H1 (cell line): ENCODE measurements around the gene SPATA32. TPM values are rescaled to one million over a fixed set of nuclear protein-coding genes. Genes with fewer than 3 reads are reported as not detected.

ENCODE experiments used
- CTCF ChIA-PET: fragments of 300-600 bp; sonication (Branson Sonifier 250); formaldehyde crosslinking; loops from one replicate; lab custom pipeline; 2021; ENCODE audit not compliant: partially characterized antibody; lab: Charles Lee
- POLR2A ChIA-PET: fragments of 300-600 bp; sonication (Branson Sonifier 250); formaldehyde crosslinking; loops from one replicate; lab custom pipeline; 2021; ENCODE audit warnings: inconsistent platforms; ENCODE audit not compliant: partially characterized antibody; lab: Charles Lee
- DNase-seq, 2 experiments: peaks; one replicate each; pipeline versions ENCODE4 v3.0.0 to v3.0.0-alpha.2; 2010 to 2022; ENCODE audit warnings: low spot score in 2 of 2, low read depth in 1 of 2, mixed read lengths in 1 of 2
- FAIRE-seq: peaks from 2 replicates; lab custom pipeline; 2011; peaks lifted over from hg19 to GRCh38; lab: Jason Lieb, UNC
- H2AFZ ChIP-seq: 2 replicates; pipeline ENCODE4 v1.8.1; 2012; ENCODE audit warnings: low read length, inconsistent platforms
- H2AK5ac ChIP-seq: 2 replicates; pipeline ENCODE4 v1.6.1; 2013; ENCODE audit warnings: low read depth, low read length
- H2BK120ac ChIP-seq: replicated peaks from 2 replicates; pipeline ENCODE3; 2013; ENCODE audit warnings: low read depth, low read length, inconsistent platforms
- H2BK12ac ChIP-seq: 2 replicates; pipeline ENCODE4 v1.6.1; 2013; ENCODE audit warnings: low read depth, low read length
- H2BK15ac ChIP-seq: 2 replicates; pipeline ENCODE4 v1.6.1; 2013; ENCODE audit warnings: low read length
- H2BK20ac ChIP-seq: 2 replicates; pipeline ENCODE4 v1.6.1; 2013; ENCODE audit warnings: low read length
- H2BK5ac ChIP-seq: 2 replicates; pipeline ENCODE4 v1.6.1; 2013; ENCODE audit warnings: low read depth, low read length
- H3K14ac ChIP-seq: 2 replicates; pipeline ENCODE4 v1.6.1; 2013; ENCODE audit warnings: inconsistent platforms; ENCODE audit not compliant: insufficient read length
- H3K18ac ChIP-seq: 2 replicates; pipeline ENCODE4 v1.6.1; 2013; ENCODE audit warnings: low read length; ENCODE audit errors: extremely low read depth
- H3K23ac ChIP-seq: 2 replicates; pipeline ENCODE4 v1.6.1; 2013; ENCODE audit warnings: inconsistent platforms; ENCODE audit not compliant: insufficient read length
- H3K23me2 ChIP-seq: 2 replicates; pipeline ENCODE4 v1.6.1; 2013; ENCODE audit warnings: low read depth, low read length
- H3K27ac ChIP-seq: 2 replicates; pipeline ENCODE4 v1.6.1; 2011; ENCODE audit warnings: low read depth, low read length, inconsistent platforms
- H3K27me3 ChIP-seq, 4 experiments: replicated peaks in 1 of 4; 1 replicate in 1 of 4; 2 replicates in 3 of 4; pipeline versions ENCODE4 v1.6.1 to v1.8.1; 2011 to 2013; ENCODE audit warnings: low read length in 3 of 4, mild to moderate bottlenecking in 3 of 4, inconsistent platforms in 2 of 4, mixed read lengths in 2 of 4, moderate library complexity in 1 of 4; ENCODE audit not compliant: control insufficient read depth in 3 of 4, insufficient read depth in 3 of 4; ENCODE audit errors: extremely low read depth in 1 of 4
- H3K36me3 ChIP-seq, 4 experiments: 2 replicates each; pipeline versions ENCODE4 v1.6.1 to v1.8.1; 2011 to 2013; ENCODE audit warnings: mild to moderate bottlenecking in 4 of 4, low read length in 3 of 4, moderate library complexity in 2 of 4, control low read depth in 1 of 4, inconsistent platforms in 1 of 4; ENCODE audit not compliant: insufficient read depth in 4 of 4, control insufficient read depth in 2 of 4
- H3K4ac ChIP-seq: replicated peaks from 2 replicates; pipeline ENCODE3; 2013; ENCODE audit warnings: low read length, low read depth, mixed read lengths, inconsistent platforms; ENCODE audit not compliant: insufficient read length
- H3K4me1 ChIP-seq, 4 experiments: replicated peaks in 1 of 4; 1 replicate in 1 of 4; 2 replicates in 3 of 4; pipeline versions ENCODE4 v1.6.1 to v1.8.1; 2011 to 2013; ENCODE audit warnings: low read length in 3 of 4, inconsistent platforms in 2 of 4, mixed read lengths in 1 of 4; ENCODE audit not compliant: insufficient read depth in 4 of 4, control insufficient read depth in 3 of 4
- H3K4me2 ChIP-seq, 2 experiments: 2 replicates each; pipeline versions ENCODE4 v1.6.1 to v1.8.1; 2011 to 2013; ENCODE audit warnings: low read depth in 2 of 2, low read length in 2 of 2, control low read depth in 1 of 2, inconsistent platforms in 1 of 2, mild to moderate bottlenecking in 1 of 2; ENCODE audit not compliant: insufficient read depth in 1 of 2
- H3K4me3 ChIP-seq, 4 experiments: fragments of 200-600, 300-600 bp in 1 of 4; sonication (generic), shearing (Covaris generic), sonication (Bioruptor Twin) in 1 of 4; 2 replicates each; pipeline versions ENCODE4 v1.5.1 to v1.8.1; 2011 to 2016; ENCODE audit warnings: low read length in 4 of 4, low read depth in 3 of 4, control low read depth in 2 of 4, inconsistent platforms in 2 of 4, mild to moderate bottlenecking in 2 of 4, mixed read lengths in 1 of 4, moderate library complexity in 1 of 4; ENCODE audit not compliant: insufficient read depth in 2 of 4; ENCODE audit errors: extremely low read depth in 1 of 4
- H3K56ac ChIP-seq: replicated peaks from 2 replicates; pipeline ENCODE3; 2013; ENCODE audit warnings: low read depth, mild to moderate bottlenecking, mixed read lengths, low read length, inconsistent platforms; ENCODE audit not compliant: insufficient read length
- H3K79me1 ChIP-seq: 2 replicates; pipeline ENCODE4 v1.6.1; 2013; ENCODE audit warnings: low read depth, low read length, control low read depth
- H3K79me2 ChIP-seq, 2 experiments: 2 replicates each; pipeline versions ENCODE4 v1.6.1 to v1.8.1; 2012 to 2013; ENCODE audit warnings: low read length in 2 of 2, mild to moderate bottlenecking in 2 of 2, inconsistent platforms in 1 of 2; ENCODE audit not compliant: insufficient read depth in 2 of 2, control insufficient read depth in 1 of 2
- H3K9ac ChIP-seq, 4 experiments: replicated peaks in 1 of 4; 1 replicate in 1 of 4; 2 replicates in 3 of 4; pipeline versions ENCODE4 v1.6.1 to v1.8.1; 2011 to 2013; ENCODE audit warnings: low read depth in 3 of 4, low read length in 3 of 4, control low read depth in 2 of 4, mild to moderate bottlenecking in 2 of 4, moderate library complexity in 2 of 4, inconsistent platforms in 1 of 4; ENCODE audit errors: extremely low read depth in 1 of 4
- H3K9me3 ChIP-seq, 2 experiments: 2 replicates each; pipeline versions ENCODE4 v1.6.1 to v1.8.1; 2012 to 2013; ENCODE audit warnings: mild to moderate bottlenecking in 2 of 2, moderate library complexity in 2 of 2, control low read depth in 1 of 2, inconsistent platforms in 1 of 2, low read depth in 1 of 2, low read length in 1 of 2, mixed read lengths in 1 of 2; ENCODE audit not compliant: insufficient read depth in 2 of 2
- H4K20me1 ChIP-seq, 2 experiments: replicated peaks in 1 of 2; 2 replicates each; pipeline versions ENCODE3 to v1.8.1; 2011 to 2013; ENCODE audit warnings: inconsistent platforms in 2 of 2, low read length in 2 of 2, mild to moderate bottlenecking in 1 of 2; ENCODE audit not compliant: insufficient read depth in 2 of 2, control insufficient read depth in 1 of 2
- H4K5ac ChIP-seq: 2 replicates; pipeline ENCODE4 v1.6.1; 2013; ENCODE audit warnings: low read length, low read depth, mixed read lengths, inconsistent platforms; ENCODE audit not compliant: insufficient read length
- H4K8ac ChIP-seq: 2 replicates; pipeline ENCODE4 v1.8.0; 2013; ENCODE audit warnings: mild to moderate bottlenecking, moderate library complexity, low read length, inconsistent platforms; ENCODE audit not compliant: insufficient read depth; ENCODE audit errors: extremely low read depth
- H4K91ac ChIP-seq: replicated peaks from 2 replicates; pipeline ENCODE3; 2013; ENCODE audit warnings: low read length, mixed read lengths, inconsistent platforms; ENCODE audit not compliant: insufficient read length
- EP300 ChIP-seq, 2 experiments: IDR thresholded peaks; 1 replicate in 1 of 2; 2 replicates in 1 of 2; pipeline ENCODE4 v1.6.1; 2011 to 2012; ENCODE audit warnings: low read depth in 2 of 2, low read length in 2 of 2, mild to moderate bottlenecking in 2 of 2, borderline replicate concordance in 1 of 2, inconsistent platforms in 1 of 2, moderate library complexity in 1 of 2
- PHF8 ChIP-seq: fragments of 200-600 bp; sonication (generic); conservative IDR thresholded peaks from 2 replicates; pipeline ENCODE4 v1.7.1; 2012; ENCODE audit warnings: low read depth, mild to moderate bottlenecking, inconsistent platforms, low read length, moderate library complexity
- SIX5 ChIP-seq: IDR thresholded peaks from 2 replicates; pipeline ENCODE4 v1.6.1; 2011; ENCODE audit warnings: mild to moderate bottlenecking, low read depth, low read length
- SP2 ChIP-seq: IDR thresholded peaks from 2 replicates; pipeline ENCODE4 v1.6.1; 2012; ENCODE audit warnings: mild to moderate bottlenecking, low read length, inconsistent platforms
- WGBS, 2 experiments: shearing (Covaris generic) in 1 of 2; methylation state at CpG; one replicate each; pipeline versions ENCODE4 v1.1.6 to v1.1.7; 2013 to 2015; ENCODE audit warnings: low lambda C conversion rate in 2 of 2, mixed read lengths in 2 of 2, inconsistent platforms in 1 of 2, low coverage in 1 of 2, missing lambda C conversion rate in 1 of 2; ENCODE audit not compliant: insufficient replicate concordance in 2 of 2, insufficient coverage in 1 of 2, insufficient read length in 1 of 2; ENCODE audit errors: extremely low coverage in 1 of 2, missing lambda C conversion rate in 1 of 2; 5-methylcytosine and 5-hydroxymethylcytosine counted together
- polyA plus RNA-seq, 7 experiments: library from polyadenylated mRNA; depleted of rRNA in 3 of 7; stranded (reverse) in 5 of 7; unstranded in 2 of 7; fragments of >200 nt in 5 of 7; fragments of 200-250 nt in 2 of 7; gene quantifications; 1 replicate in 5 of 7; 2 replicates in 1 of 7; 4 replicates in 1 of 7; pipeline versions ENCODE4 v1.2.1 to v1.2.3, GENCODE V29; 2011 to 2013; ENCODE audit warnings: missing spikeins in 2 of 7, mixed read lengths in 2 of 7
- total RNA-seq: library from RNA; stranded (reverse); fragmentation: NEBNext Ultra II Directional; extraction: Animal tissue kit (Norgen Biotek cat#: 25700); gene quantifications from 2 replicates; pipeline ENCODE4 v1.2.1, GENCODE V29; 2021

Gene SPATA32
- total and polyA plus RNA-seq, 2 of the 8 experiments (the other 6 are each of a cell fraction or from before 2014, with no cell fraction given), result 0.24 TPM; not detected in 1

DNA sequence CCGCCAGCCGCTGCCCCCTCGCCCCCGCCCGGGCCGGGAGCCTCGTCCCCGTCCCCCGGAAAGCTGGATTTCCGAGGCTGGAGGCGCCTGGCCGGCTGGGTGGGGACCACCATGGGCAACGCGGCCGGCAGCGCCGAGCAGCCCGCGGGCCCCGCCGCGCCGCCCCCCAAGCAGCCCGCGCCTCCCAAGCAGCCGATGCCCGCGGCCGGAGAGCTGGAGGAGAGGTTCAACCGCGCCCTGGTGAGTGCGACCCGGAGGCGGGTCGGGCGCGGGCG is 39.9 kb downstream of the SPATA32 start:
- no peak overlapping the region for H3K23ac ChIP-seq
- no peak overlapping the region for H3K27ac ChIP-seq
- H3K4me3 ChIP-seq, result peak overlapping the region; percentile 37 to 85 (median 60)
- no peak overlapping the region; the same call in 1 of the 2 replicates for H4K8ac ChIP-seq
- 5% methylated on average over 4 of the region's 38 CpGs; no CpG with 5 or more reads in 1 of the 2 experiments for WGBS, 2 experiments
- peak overlapping the region; percentile 54 to 98 for H3K4me2 ChIP-seq
- H2BK20ac ChIP-seq, result no peak overlapping the region
- H3K23me2 ChIP-seq, result peaks cover 7% of the 10 kb centered on the region; the same call in 1 of the 2 replicates
- no peak overlapping the region for H4K5ac ChIP-seq
- H3K9ac ChIP-seq, result no peak overlapping the region
- no peak overlapping the region for H4K91ac ChIP-seq
- H2BK15ac ChIP-seq, result no peak overlapping the region
- no peaks in the 10 kb centered on the region for H3K79me1 ChIP-seq
- no peak for DNase-seq
- H2AFZ ChIP-seq, result no peak overlapping the region
- H2AK5ac ChIP-seq, result no peak overlapping the region
- H3K36me3 ChIP-seq, result no peaks in the 10 kb centered on the region
- no peak overlapping the region for H3K14ac ChIP-seq
- H3K79me2 ChIP-seq, result no peaks in the 10 kb centered on the region
- FAIRE-seq, result no peak
- CTCF ChIA-PET, result interaction anchor here (0.9 to 9.3 kb wide), 8 partner anchors 11 to 168 kb away, joined by 3 to 282 read pairs (median 4); partner anchors contain the start of gene ACBD4
- H3K18ac ChIP-seq, result no peak overlapping the region
- peaks cover 15 to 45% (median 36%) of the 10 kb centered on the region in 4 experiments for H3K27me3 ChIP-seq
- H3K56ac ChIP-seq, result no peak overlapping the region
- POLR2A ChIA-PET, result interaction anchor here (0.9 to 6.5 kb wide), 8 partner anchors 12 to 73 kb away, joined by 3 to 54 read pairs (median 4); partner anchors contain the start of gene HEXIM1
- H3K4me1 ChIP-seq, result peaks cover 0 to 16% (median 8%) of the 10 kb centered on the region in 4 experiments; a peak in 5 of 7 replicates
- H2BK120ac ChIP-seq, result no peak overlapping the region
- H4K20me1 ChIP-seq, result no peaks in the 10 kb centered on the region
- no peak overlapping the region for H2BK12ac ChIP-seq
- H3K9me3 ChIP-seq, result no peaks in the 10 kb centered on the region
- no peak overlapping the region for H2BK5ac ChIP-seq
- H3K4ac ChIP-seq, result no peak overlapping the region
- TF ChIP-seq SIX5 (no peak), SP2 (no peak), PHF8 (0 out of 2 replicates have a peak, but pooled peaks have one; percentile 5), EP300 (IDR thresholded peaks at IDR 0.05; ENCODE audit: borderline replicate concordance in 1 of 2, low read depth in 2 of 2, low read length in 2 of 2) (no peak)
